ENCODE results near the gene RPS3. TPM values are rescaled to one million over a fixed set of nuclear protein-coding genes. Genes with fewer than 3 reads are reported as not detected.
"Not testable (repeated sequence)": the region's sequence is repeated elsewhere in the genome, so short reads cannot be mapped to it uniquely, and the experiment has no call there.

Gene RPS3
- total and polyA plus RNA-seq, 2 donors (not counting 1 experiment from before 2014, with no cell fraction given): 1,593 to 3,359 TPM

DNA sequence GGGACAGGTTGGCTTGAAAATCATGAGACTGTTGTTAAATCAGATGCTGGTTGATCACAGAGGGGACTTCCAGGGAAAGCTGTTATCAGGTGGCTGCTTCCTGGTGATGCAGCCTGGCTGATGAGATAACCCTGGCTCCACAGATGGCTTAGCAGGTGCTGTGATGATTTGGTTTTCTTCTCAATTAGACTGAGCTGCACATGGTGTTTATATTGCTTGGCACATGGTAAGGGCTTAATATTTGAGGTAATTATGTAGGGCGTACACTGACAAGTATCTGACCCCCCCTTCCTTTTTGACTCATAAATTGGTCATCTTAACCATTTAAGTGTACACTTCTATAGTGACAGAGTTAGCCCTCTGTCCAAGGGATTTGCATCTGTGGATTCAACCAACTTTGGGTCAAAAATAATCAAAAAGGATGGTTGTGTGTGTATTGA is 7.0 kb downstream of the RPS3 start:
- peak; percentile 29 to 68 for DNase-seq (ENCODE audit: low read depth in 2 of 2)

DNA sequence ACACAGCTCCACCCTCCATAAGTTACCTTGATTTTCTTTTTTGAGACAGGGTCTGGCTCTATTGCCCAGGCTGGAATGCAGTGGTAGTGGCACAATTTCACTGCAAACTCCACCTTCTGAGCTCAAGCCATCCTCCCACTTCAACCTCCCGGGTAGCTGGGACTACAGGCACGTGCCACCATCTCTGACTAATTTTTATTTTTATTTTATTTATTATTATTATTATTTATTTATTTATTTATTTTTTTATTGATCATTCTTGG is 9.6 kb downstream of the RPS3 start:
- peaks cover 21% of the 10 kb centered on the region for H3K79me2 ChIP-seq (ENCODE audit: control insufficient read depth, insufficient read depth, low read length)
- H3K27me3 ChIP-seq (ENCODE audit: control insufficient read depth, insufficient read depth, low read length): no peaks in the 10 kb centered on the region
- H3K36me3 ChIP-seq (ENCODE audit: control insufficient read depth, insufficient read depth, low read length): peaks cover 13% of the 10 kb centered on the region
- no peaks in the 10 kb centered on the region for H4K20me1 ChIP-seq (ENCODE audit: control insufficient read depth, extremely low read depth, insufficient read depth, low read length)
- no peak for DNase-seq (ENCODE audit: low read depth in 2 of 2)
- H2AFZ ChIP-seq (ENCODE audit: low read length): no peak overlapping the region
- no peak overlapping the region for H3K9ac ChIP-seq (ENCODE audit: insufficient read depth, low read length)
- H3K27ac ChIP-seq (ENCODE audit: insufficient read depth, low read length): no peak overlapping the region
- H3K4me1 ChIP-seq (ENCODE audit: control insufficient read depth, extremely low read depth, insufficient read depth, low read length): peaks cover 12% of the 10 kb centered on the region
- H3K4me2 ChIP-seq (ENCODE audit: extremely low read depth, insufficient read depth, low read length): no peak overlapping the region
- H3K4me3 ChIP-seq (replicated peaks in 1 of 4; ENCODE audit: control extremely low read depth in 1 of 4, insufficient read depth in 1 of 4, low read depth in 3 of 4, low read length in 4 of 4): no peak overlapping the region
- TF ChIP-seq EZH2 (IDR thresholded peaks at IDR 0.05; ENCODE audit: low read length, missing control alignments): no peak
- TF ChIP-seq, protein P1, sequence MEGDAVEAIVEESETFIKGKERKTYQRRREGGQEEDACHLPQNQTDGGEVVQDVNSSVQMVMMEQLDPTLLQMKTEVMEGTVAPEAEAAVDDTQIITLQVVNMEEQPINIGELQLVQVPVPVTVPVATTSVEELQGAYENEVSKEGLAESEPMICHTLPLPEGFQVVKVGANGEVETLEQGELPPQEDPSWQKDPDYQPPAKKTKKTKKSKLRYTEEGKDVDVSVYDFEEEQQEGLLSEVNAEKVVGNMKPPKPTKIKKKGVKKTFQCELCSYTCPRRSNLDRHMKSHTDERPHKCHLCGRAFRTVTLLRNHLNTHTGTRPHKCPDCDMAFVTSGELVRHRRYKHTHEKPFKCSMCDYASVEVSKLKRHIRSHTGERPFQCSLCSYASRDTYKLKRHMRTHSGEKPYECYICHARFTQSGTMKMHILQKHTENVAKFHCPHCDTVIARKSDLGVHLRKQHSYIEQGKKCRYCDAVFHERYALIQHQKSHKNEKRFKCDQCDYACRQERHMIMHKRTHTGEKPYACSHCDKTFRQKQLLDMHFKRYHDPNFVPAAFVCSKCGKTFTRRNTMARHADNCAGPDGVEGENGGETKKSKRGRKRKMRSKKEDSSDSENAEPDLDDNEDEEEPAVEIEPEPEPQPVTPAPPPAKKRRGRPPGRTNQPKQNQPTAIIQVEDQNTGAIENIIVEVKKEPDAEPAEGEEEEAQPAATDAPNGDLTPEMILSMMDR (conservative IDR thresholded peaks at IDR 0.05 in 1 of 2, IDR thresholded peaks at IDR 0.05 in 1 of 2; ENCODE audit: low read depth in 1 of 2, low read length in 2 of 2): no peak
- no peaks in the 10 kb centered on the region for H3K9me3 ChIP-seq (ENCODE audit: control insufficient read depth, insufficient read depth, low read depth, low read length)

More for the DNA sequence above, 7.0 kb downstream of the RPS3 start:
- no peak overlapping the region for H2AFZ ChIP-seq (ENCODE audit: low read length)
- peaks cover 47% of the 10 kb centered on the region for H3K79me2 ChIP-seq (ENCODE audit: control insufficient read depth, insufficient read depth, low read length)
- H3K27me3 ChIP-seq (ENCODE audit: control insufficient read depth, insufficient read depth, low read length): no peaks in the 10 kb centered on the region
- H3K9ac ChIP-seq (ENCODE audit: insufficient read depth, low read length): no peak overlapping the region
- no peaks in the 10 kb centered on the region for H4K20me1 ChIP-seq (ENCODE audit: control insufficient read depth, extremely low read depth, insufficient read depth, low read length)
- H3K9me3 ChIP-seq (ENCODE audit: control insufficient read depth, insufficient read depth, low read depth, low read length): no peaks in the 10 kb centered on the region
- TF ChIP-seq, protein P1 (conservative IDR thresholded peaks at IDR 0.05 in 1 of 2, IDR thresholded peaks at IDR 0.05 in 1 of 2; ENCODE audit: low read depth in 1 of 2, low read length in 2 of 2): no peak
- no peak for TF ChIP-seq EZH2 (IDR thresholded peaks at IDR 0.05; ENCODE audit: low read length, missing control alignments)
- H3K27ac ChIP-seq (ENCODE audit: insufficient read depth, low read length): no peak overlapping the region
- no peak overlapping the region for H3K4me3 ChIP-seq (replicated peaks in 1 of 4; ENCODE audit: control extremely low read depth in 1 of 4, insufficient read depth in 1 of 4, low read depth in 3 of 4, low read length in 4 of 4)
- H3K4me1 ChIP-seq (ENCODE audit: control insufficient read depth, extremely low read depth, insufficient read depth, low read length): peaks cover 22% of the 10 kb centered on the region
- no peak overlapping the region for H3K4me2 ChIP-seq (ENCODE audit: extremely low read depth, insufficient read depth, low read length)
- H3K36me3 ChIP-seq (ENCODE audit: control insufficient read depth, insufficient read depth, low read length): peaks cover 25% of the 10 kb centered on the region

DNA sequence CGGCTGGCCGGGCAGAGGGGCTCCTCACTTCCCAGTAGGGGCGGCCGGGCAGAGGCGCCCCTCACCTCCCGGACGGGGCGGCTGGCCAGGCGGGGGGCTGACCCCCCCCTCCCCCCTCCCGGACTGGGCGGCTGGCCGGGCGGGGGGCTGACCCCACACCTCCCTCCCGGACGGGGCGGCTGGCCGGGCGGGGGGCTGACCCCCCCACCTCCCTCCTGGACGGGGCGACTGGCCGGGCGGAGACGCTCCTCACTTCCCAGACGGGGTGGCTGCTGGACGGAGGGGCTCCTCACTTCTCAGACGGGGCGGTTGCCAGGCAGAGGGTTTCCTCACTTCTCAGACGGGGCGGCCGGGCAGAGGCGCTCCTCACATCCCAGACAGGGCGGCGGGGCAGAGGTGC is 10.7 kb downstream of the RPS3 start:
- H3K4me3 ChIP-seq (replicated peaks in 1 of 4; ENCODE audit: control extremely low read depth in 1 of 4, insufficient read depth in 1 of 4, low read depth in 3 of 4, low read length in 4 of 4); H3K36me3 ChIP-seq (ENCODE audit: control insufficient read depth, insufficient read depth, low read length); DNase-seq (ENCODE audit: low read depth in 2 of 2); H3K27me3 ChIP-seq (ENCODE audit: control insufficient read depth, insufficient read depth, low read length); H3K4me1 ChIP-seq (ENCODE audit: control insufficient read depth, extremely low read depth, insufficient read depth, low read length); H3K4me2 ChIP-seq (ENCODE audit: extremely low read depth, insufficient read depth, low read length); H3K9me3 ChIP-seq (ENCODE audit: control insufficient read depth, insufficient read depth, low read depth, low read length); H3K9ac ChIP-seq (ENCODE audit: insufficient read depth, low read length); H2AFZ ChIP-seq (ENCODE audit: low read length); H3K27ac ChIP-seq (ENCODE audit: insufficient read depth, low read length); H4K20me1 ChIP-seq (ENCODE audit: control insufficient read depth, extremely low read depth, insufficient read depth, low read length): not testable (repeated sequence)
- H3K79me2 ChIP-seq (ENCODE audit: control insufficient read depth, insufficient read depth, low read length): peaks cover 13% of the 10 kb centered on the region

DNA sequence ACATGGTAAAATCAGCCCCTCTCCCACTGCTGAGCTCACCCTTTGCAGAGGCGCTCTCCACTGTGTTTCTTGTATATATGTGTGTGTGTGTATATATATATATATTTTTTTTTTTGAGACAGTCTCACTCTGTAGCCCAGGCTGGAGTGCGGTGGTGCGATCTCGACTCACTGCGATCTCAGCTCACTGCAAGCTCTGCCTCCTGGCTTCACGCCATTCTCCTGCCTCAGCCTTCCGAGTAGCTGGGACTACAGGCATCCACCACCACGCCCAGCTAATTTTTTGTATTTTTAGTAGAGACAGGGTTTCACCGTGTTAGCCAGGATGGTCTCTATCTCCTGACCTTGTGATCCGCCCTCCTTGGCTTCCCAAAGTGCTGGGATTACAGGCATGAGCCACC is 13.8 kb downstream of the RPS3 start:
- H4K20me1 ChIP-seq (ENCODE audit: control insufficient read depth, extremely low read depth, insufficient read depth, low read length); H3K27me3 ChIP-seq (ENCODE audit: control insufficient read depth, insufficient read depth, low read length); H3K27ac ChIP-seq (ENCODE audit: insufficient read depth, low read length); DNase-seq (ENCODE audit: low read depth in 2 of 2); H3K36me3 ChIP-seq (ENCODE audit: control insufficient read depth, insufficient read depth, low read length); H3K4me1 ChIP-seq (ENCODE audit: control insufficient read depth, extremely low read depth, insufficient read depth, low read length); H3K79me2 ChIP-seq (ENCODE audit: control insufficient read depth, insufficient read depth, low read length); H3K4me3 ChIP-seq (replicated peaks in 1 of 4; ENCODE audit: control extremely low read depth in 1 of 4, insufficient read depth in 1 of 4, low read depth in 3 of 4, low read length in 4 of 4); H3K4me2 ChIP-seq (ENCODE audit: extremely low read depth, insufficient read depth, low read length); H3K9ac ChIP-seq (ENCODE audit: insufficient read depth, low read length); H2AFZ ChIP-seq (ENCODE audit: low read length); H3K9me3 ChIP-seq (ENCODE audit: control insufficient read depth, insufficient read depth, low read depth, low read length): not testable (repeated sequence)
